IPS DF 6.9 (cell line): Measurements from ENCODE around the gene KRTAP4-2.
"Not testable (repeated sequence)": the region's sequence is repeated elsewhere in the genome, so short reads cannot be mapped to it uniquely, and the experiment has no call there.

Experiments used
- DNase-seq: peaks from one replicate; pipeline ENCODE4 v3.0.0-alpha.2; 2013; ENCODE audit warnings: low read depth, low spot score
- H3K27ac ChIP-seq: one replicate; pipeline ENCODE4 v1.5.1; 2013; ENCODE audit warnings: low read length, control low read depth
- H3K27me3 ChIP-seq: 2 replicates; pipeline ENCODE4 v1.6.1; 2013; ENCODE audit warnings: mild to moderate bottlenecking, low read length; ENCODE audit not compliant: control insufficient read depth, insufficient read depth
- H3K36me3 ChIP-seq: 2 replicates; pipeline ENCODE4 v1.6.1; 2013; ENCODE audit warnings: low read length; ENCODE audit not compliant: control insufficient read depth, insufficient read depth
- H3K4me1 ChIP-seq: 2 replicates; pipeline ENCODE4 v1.6.1; 2013; ENCODE audit warnings: low read length; ENCODE audit not compliant: control insufficient read depth, insufficient read depth
- H3K4me3 ChIP-seq: 2 replicates; pipeline ENCODE4 v1.5.1; 2013; ENCODE audit warnings: mild to moderate bottlenecking, low read length
- H3K9me3 ChIP-seq: 2 replicates; pipeline ENCODE4 v1.6.1; 2013; ENCODE audit warnings: low read length, inconsistent platforms; ENCODE audit not compliant: control insufficient read depth, insufficient read depth
- WGBS: extraction: QIAGEN DNeasy Blood & Tissue Kit; methylation state at CpG from one replicate; pipeline ENCODE4 v1.1.7; 2013; ENCODE audit warnings: mixed read lengths, missing lambda C conversion rate; ENCODE audit not compliant: insufficient read length, insufficient coverage; 5-methylcytosine and 5-hydroxymethylcytosine counted together

The KRTAP4-2 gene

DNA sequence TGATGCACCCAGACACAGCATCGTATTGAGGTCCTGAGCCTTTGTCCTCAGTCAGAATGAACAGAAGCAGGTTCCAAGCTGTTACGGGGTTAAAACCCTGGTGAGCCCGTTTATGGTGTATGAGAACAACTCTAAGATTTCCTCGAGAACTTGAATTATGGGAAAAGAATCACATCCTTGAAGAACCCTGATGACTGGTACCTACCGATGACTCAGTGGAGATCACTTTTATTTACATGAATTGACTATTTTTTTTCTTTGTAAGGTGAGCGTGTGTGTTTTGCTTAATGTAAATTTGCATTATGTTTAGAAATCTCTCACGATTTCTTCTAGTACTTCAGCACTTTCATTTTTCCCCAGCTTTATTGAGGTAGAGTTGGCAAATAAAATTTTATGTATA lies 14.2 kb downstream of the KRTAP4-2 start:
- no peak for DNase-seq
- Histone ChIP-seq H3K27me3 (no peaks in the 10 kb centered on the region), H3K4me3 (no peak overlapping the region), H3K9me3 (no peaks in the 10 kb centered on the region), H3K36me3 (no peaks in the 10 kb centered on the region), H3K27ac (no peak overlapping the region), H3K4me1 (peaks cover 3% of the 10 kb centered on the region; the same call in 1 of the 2 replicates)
- WGBS, result no CpG with 5 or more reads among the region's 7 CpGs

DNA sequence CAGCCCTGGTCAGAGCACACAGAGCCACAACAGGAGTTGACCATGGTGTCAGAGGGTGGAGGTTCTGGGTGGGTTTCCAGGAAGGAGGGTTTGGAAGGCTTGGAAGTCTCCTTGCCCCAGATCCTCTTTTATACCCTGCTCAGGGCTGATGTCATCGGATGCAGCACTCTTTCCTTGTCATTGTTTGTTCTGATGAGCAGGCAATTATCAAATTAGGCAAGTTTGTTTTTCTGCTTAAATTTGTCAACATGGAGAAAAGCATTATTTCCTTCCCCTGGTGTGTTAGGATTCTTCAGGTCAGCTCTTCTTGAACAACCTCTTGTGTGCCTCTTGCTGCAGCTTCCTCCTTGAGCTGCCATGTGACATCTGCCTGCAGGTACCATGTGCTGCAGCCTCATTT lies 17.4 kb downstream of the KRTAP4-2 start, which contains the start of gene KRTAP4-4:
KRTAP4-4 (minus strand) TSS at position 101 of the 400 bp plus-strand sequence; CDS start at position 44, 57 bp downstream.
- no peak within 1 kb of the TSS for H3K4me3 ChIP-seq
- H3K27me3 ChIP-seq, result no peaks in the 10 kb centered on the region
- H3K27ac ChIP-seq, result no peak within 1 kb of the TSS
- no CpG with 5 or more reads among the region's 1 CpG for WGBS
- H3K4me1 ChIP-seq, result peaks cover 3% of the 10 kb centered on the region; the same call in 1 of the 2 replicates
- no peak for DNase-seq
- H3K9me3 ChIP-seq, result no peaks in the 10 kb centered on the region
- H3K36me3 ChIP-seq, result no peaks in the 10 kb centered on the region

- H3K9me3 ChIP-seq, H3K4me1 ChIP-seq, H3K27me3 ChIP-seq, DNase-seq, H3K27ac ChIP-seq, H3K36me3 ChIP-seq, H3K4me3 ChIP-seq: not testable (repeated sequence)
- WGBS, result no CpG with 5 or more reads among the region's 3 CpGs
These were observed 17.8 kb downstream of the KRTAP4-2 start for GRCh38 chr17:41160190-41160589.

DNA sequence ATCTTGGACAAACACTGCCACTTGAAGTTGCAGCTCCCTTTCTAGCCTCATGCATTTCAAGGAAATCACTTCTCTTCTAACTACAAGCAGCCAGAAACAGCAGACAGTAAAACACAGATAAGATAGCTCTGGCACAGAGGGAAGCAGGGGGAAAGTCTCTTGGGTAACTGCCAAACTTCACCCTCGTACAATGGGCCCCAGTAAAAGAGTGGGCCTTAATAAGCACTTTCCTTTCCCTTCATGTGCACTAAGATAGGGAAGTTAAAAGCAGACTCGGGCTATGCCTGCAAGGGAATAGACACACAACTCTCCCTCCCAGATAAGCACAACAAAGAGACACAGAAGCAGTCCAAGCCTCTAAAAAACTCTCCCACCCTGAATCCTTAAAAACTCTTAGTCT lies 24.2 kb downstream of the KRTAP4-2 start:
- DNase-seq, result no peak
- WGBS, result no CpG with 5 or more reads among the region's 2 CpGs

GRCh38 chr17:41151525-41151924 lies 26.5 kb downstream of the KRTAP4-2 start:
- no CpG with 5 or more reads among the region's 2 CpGs for WGBS

More for the DNA sequence above, 24.2 kb downstream of the KRTAP4-2 start:
- Histone ChIP-seq H3K4me3 (no peak overlapping the region), H3K4me1 (no peaks in the 10 kb centered on the region), H3K27me3 (no peaks in the 10 kb centered on the region), H3K27ac (no peak overlapping the region), H3K36me3 (no peaks in the 10 kb centered on the region), H3K9me3 (no peaks in the 10 kb centered on the region)

GRCh38 chr17:41150026-41150425 lies 28.0 kb downstream of the KRTAP4-2 start:
- no CpG with 5 or more reads among the region's 4 CpGs for WGBS
- no peak overlapping the region for H3K4me3 ChIP-seq
- no peaks in the 10 kb centered on the region for H3K9me3 ChIP-seq
- H3K4me1 ChIP-seq, result no peaks in the 10 kb centered on the region
- H3K27me3 ChIP-seq, result no peaks in the 10 kb centered on the region
- H3K36me3 ChIP-seq, result no peaks in the 10 kb centered on the region
- no peak for DNase-seq
- H3K27ac ChIP-seq, result no peak overlapping the region

More at GRCh38 chr17:41151525-41151924, 26.5 kb downstream of the KRTAP4-2 start:
- DNase-seq, result no peak
- Histone ChIP-seq H3K4me1 (no peaks in the 10 kb centered on the region), H3K9me3 (no peaks in the 10 kb centered on the region), H3K36me3 (no peaks in the 10 kb centered on the region), H3K27ac (no peak overlapping the region), H3K4me3 (no peak overlapping the region), H3K27me3 (no peaks in the 10 kb centered on the region)

- no peaks in the 10 kb centered on the region for H3K4me1 ChIP-seq
- no peak within 1 kb of the TSS for H3K27ac ChIP-seq
- no peaks in the 10 kb centered on the region for H3K27me3 ChIP-seq
- no peaks in the 10 kb centered on the region for H3K36me3 ChIP-seq
- DNase-seq, result no peak
- no peak within 1 kb of the TSS for H3K4me3 ChIP-seq
- no peaks in the 10 kb centered on the region for H3K9me3 ChIP-seq
- WGBS, result no CpG with 5 or more reads among the region's 2 CpGs
These were observed 28.4 kb downstream of the KRTAP4-2 start, which contains the start of gene KRTAP4-5 for GRCh38 chr17:41149652-41149985. Gene KRTAP4-5, minus strand, starts transcription at chr17:41149825. Its CDS starts 58 bp downstream, at chr17:41149767.

- not testable (repeated sequence) for H3K27ac ChIP-seq, DNase-seq, H3K4me3 ChIP-seq, H3K9me3 ChIP-seq, H3K27me3 ChIP-seq, H3K4me1 ChIP-seq, H3K36me3 ChIP-seq
- WGBS, result no CpG with 5 or more reads among the region's 10 CpGs
These were observed 28.9 kb downstream of the KRTAP4-2 start for GRCh38 chr17:41148971-41149651.

- DNase-seq, result no peak
- H3K4me1 ChIP-seq, result no peaks in the 10 kb centered on the region
- no peaks in the 10 kb centered on the region for H3K36me3 ChIP-seq
- no peaks in the 10 kb centered on the region for H3K9me3 ChIP-seq
- no peak overlapping the region for H3K4me3 ChIP-seq
- H3K27me3 ChIP-seq, result no peaks in the 10 kb centered on the region
- no CpG with 5 or more reads among the region's 2 CpGs for WGBS
- H3K27ac ChIP-seq, result no peak overlapping the region
These were observed 30.4 kb downstream of the KRTAP4-2 start for GRCh38 chr17:41147531-41148204.

- Histone ChIP-seq H3K4me1 (no peaks in the 10 kb centered on the region), H3K27ac (no peak overlapping the region), H3K27me3 (no peaks in the 10 kb centered on the region), H3K36me3 (no peaks in the 10 kb centered on the region), H3K4me3 (no peak overlapping the region), H3K9me3 (no peaks in the 10 kb centered on the region)
- WGBS, result no CpG with 5 or more reads among the region's 2 CpGs
- no peak for DNase-seq
These were observed 32.8 kb downstream of the KRTAP4-2 start for GRCh38 chr17:41145261-41145660.
